ENCODE measurements around the gene RHCG.

The RHCG gene

DNA sequence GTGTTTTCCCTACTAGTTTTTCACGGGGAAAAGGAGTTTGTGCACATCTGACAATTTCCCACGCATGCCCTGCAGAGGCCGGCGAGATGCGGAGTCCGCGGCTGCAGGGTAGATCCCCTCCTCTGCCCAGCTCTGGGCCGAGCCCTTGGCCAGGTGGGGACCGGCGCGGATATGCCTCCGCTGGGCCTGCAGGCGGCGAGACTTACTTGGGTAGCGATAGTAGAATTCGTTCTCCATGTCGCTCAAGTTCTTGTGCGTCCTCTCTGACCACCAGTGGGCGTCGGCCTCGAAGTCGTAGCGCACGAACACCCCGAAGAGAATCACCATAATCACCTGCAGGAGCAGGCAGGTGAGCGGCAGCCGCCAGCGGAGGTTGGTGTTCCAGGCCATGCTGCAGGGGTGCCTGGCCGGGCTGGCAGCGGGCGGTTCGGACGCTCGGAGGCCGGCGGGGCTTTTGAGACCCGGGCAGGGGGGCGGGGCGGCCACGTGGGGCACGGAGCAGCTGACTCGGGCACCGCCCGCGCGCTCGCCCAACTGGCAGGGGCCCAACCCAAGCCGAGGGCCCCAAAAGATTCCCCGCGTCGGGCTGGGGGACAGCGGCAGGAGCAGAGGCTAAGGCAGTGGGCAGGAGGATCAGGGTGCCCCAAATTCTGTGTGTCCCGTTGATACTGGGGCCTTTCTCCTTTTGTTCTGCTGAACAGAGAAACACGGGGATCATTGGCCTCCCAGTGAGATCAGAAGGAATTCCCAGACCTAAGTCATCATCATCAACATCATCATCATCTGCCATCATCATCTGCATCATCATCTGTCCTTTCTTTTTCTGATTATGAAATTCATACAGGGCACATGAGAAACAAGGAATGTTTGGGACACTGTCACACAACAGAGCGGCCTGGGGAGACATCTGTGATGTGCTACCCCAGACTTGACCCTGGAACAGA lies at the start of gene RHCG:
Gene RHCG, minus strand, starts transcription at position 429 of the 944 bp plus-strand sequence. Its CDS starts 39 bp downstream, at position 390.
- no peaks in the 10 kb centered on the region for H3K9me3 Mint-ChIP-seq
- H3K27me3 Mint-ChIP-seq, result peaks cover 69 to 77% of the 10 kb centered on the region in 2 donors
- no peaks in the 10 kb centered on the region for H3K36me3 Mint-ChIP-seq
- DNase-seq (peak; percentile 13), ATAC-seq (replicated peaks) (peak; percentile 64 to 70)
- peak within 1 kb of the TSS; percentile 63 to 68 for H3K4me3 Mint-ChIP-seq
- peaks cover 6 to 11% of the 10 kb centered on the region in 2 donors for H3K4me1 Mint-ChIP-seq
- H3K27ac Mint-ChIP-seq, result no peak within 1 kb of the TSS

DNA sequence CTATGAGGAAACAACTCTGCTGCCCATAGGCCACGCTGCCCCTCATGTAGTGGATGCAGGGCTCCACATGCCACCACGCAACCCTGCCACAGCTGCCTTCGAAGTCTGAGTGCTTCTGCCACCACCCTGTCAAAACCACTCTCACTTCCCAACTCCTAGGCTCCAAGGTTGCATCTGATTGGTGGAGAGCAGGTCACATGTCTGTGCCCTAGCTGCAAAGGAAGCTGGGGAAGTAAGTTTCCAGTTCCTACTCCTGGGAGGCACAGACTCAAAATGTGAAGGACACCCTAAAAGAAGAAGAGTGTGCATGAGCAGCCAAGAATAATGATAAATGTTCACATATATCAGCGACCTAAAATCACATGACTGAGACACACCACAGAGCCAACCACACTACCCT lies 47.0 kb upstream of the RHCG start:
- peaks cover 5 to 8% of the 10 kb centered on the region in 2 donors for H3K9me3 Mint-ChIP-seq
- no peak overlapping the region for H3K4me3 Mint-ChIP-seq
- no peak overlapping the region for H3K27ac Mint-ChIP-seq
- H3K4me1 Mint-ChIP-seq, result no peaks in the 10 kb centered on the region
- no peak for ATAC-seq (replicated peaks)
- H3K27me3 Mint-ChIP-seq, result peaks cover 20 to 29% of the 10 kb centered on the region in 2 donors
- DNase-seq, result no peak
- no peaks in the 10 kb centered on the region for H3K36me3 Mint-ChIP-seq

DNA sequence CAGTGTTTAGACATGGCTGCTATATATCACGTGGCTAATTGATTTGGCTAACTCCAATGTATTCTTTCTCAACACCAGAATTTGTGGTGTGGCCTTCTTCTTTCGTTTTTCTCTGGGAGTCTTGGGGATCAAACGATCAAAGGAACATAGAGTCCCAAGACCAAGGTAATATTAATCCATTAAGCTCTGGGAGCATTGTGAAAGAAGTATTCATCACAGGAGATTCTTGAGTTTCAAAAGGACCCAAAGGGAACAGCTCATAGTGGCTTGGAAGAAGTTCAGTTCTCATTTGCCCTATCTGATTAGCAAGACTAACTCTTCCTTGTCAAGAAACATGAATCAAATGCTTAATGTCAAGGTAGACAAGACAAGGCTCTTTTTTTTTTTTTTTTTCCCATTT lies 46.0 kb upstream of the RHCG start:
- ATAC-seq (replicated peaks), result no peak
- Mint-ChIP-seq H3K9me3 (peaks cover 13 to 15% of the 10 kb centered on the region in 2 donors), H3K27me3 (peaks cover 20 to 24% of the 10 kb centered on the region in 2 donors), H3K36me3 (peaks cover 0 to 4% of the 10 kb centered on the region in 2 donors), H3K4me3 (no peak overlapping the region), H3K27ac (no peak overlapping the region), H3K4me1 (no peaks in the 10 kb centered on the region)
- DNase-seq, result no peak

DNA sequence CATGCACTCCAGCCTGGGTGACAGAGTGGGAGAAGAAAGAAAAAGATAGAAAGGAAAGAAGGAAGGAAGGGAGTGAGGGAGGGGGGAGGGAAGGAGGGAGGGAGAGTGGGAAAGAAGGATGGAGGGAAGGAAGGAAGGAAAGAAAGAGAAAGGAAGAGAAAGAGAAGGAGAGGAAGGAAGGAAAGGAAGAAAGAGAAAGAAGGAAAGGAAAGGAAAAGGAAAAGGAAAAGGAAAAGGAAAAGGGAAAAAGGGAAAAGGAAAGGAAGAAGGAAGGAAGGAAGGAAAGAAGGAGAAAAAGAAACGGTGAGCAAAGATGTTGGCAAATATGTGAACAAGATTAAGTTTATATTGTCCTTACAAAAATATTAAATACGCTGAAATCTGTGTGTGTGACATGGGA lies 42.6 kb upstream of the RHCG start:
- peaks cover 18 to 19% of the 10 kb centered on the region in 2 donors for H3K9me3 Mint-ChIP-seq
- no peaks in the 10 kb centered on the region for H3K4me1 Mint-ChIP-seq
- no peak overlapping the region for H3K27ac Mint-ChIP-seq
- no peak overlapping the region for H3K4me3 Mint-ChIP-seq
- peaks cover 0 to 5% of the 10 kb centered on the region in 2 donors for H3K36me3 Mint-ChIP-seq
- ATAC-seq (replicated peaks) (no peak), DNase-seq (no peak)
- peaks cover 19 to 25% of the 10 kb centered on the region in 2 donors for H3K27me3 Mint-ChIP-seq

DNA sequence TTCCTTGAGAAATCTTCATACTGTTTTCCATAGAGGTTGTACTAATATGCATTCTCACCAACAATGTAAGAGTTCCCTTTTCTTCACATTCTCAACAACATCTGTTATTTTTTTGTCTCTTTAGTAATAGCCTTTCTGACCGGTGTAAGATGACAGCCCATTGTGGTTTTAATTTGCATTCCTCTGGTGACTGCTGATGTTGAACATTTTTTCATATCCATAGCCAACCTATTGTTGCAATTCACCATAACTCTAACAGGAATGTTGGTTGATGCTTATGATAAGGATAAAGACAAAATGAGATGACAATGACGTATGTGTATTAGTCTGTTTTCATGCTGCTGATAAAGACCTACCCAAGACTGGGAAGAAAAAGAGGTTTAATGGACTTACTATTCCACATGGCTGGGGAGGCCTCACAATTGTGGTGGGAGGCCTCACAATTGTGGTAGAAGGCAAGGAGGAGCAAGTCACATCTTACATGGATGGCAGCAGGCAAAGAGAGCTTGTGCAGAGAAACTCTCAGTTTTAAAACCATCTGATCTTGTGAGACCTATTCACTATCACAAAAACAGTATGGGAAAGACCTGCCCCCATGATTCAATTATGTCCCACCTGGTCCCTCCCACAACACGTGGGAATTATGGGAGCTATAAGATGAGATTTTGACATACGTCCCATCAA lies 37.6 kb upstream of the RHCG start:
- no peak overlapping the region for H3K4me3 Mint-ChIP-seq
- ATAC-seq (replicated peaks), result no peak
- H3K9me3 Mint-ChIP-seq, result peaks cover 16 to 17% of the 10 kb centered on the region in 2 donors
- DNase-seq, result no peak
- no peaks in the 10 kb centered on the region for H3K4me1 Mint-ChIP-seq
- peaks cover 0 to 7% of the 10 kb centered on the region in 2 donors for H3K36me3 Mint-ChIP-seq
- H3K27me3 Mint-ChIP-seq, result peaks cover 11 to 18% of the 10 kb centered on the region in 2 donors
- no peak overlapping the region for H3K27ac Mint-ChIP-seq

DNA sequence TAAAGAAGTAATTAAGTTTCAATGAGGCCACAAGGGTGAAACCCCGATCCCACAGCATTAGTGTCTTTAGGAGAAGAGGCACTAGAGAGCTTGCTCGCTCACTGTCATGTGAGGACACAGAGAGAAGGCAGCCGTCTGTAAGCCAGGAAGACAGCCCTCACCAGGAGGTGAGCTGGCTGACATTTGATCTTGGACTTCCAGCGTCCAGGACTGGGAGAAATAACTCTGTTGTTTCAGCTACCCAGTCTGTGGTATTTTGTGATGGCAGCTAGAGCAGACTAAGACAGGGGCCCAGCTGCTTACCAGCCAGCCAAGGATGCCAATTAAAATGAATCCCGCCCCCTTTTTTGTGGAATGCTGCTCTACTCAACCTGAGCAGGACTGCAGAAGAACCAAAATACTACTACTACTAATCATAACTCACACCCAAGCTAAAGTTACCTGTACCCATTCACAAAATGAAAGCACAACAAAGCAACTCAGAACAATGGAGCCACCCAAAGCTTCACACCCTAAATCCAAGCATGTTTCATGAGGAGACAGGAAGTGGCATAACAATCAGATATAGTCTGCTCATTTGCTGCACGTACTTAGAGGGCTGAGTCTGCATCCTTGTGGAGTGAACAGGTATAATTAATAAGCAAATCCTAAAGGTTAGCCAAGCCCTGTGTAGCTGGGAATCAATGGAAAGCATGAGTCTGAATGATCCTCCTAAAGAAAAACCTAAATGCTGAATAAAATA lies 35.6 kb upstream of the RHCG start:
- Mint-ChIP-seq H3K27me3 (peaks cover 13 to 19% of the 10 kb centered on the region in 2 donors), H3K27ac (no peak overlapping the region), H3K4me3 (no peak overlapping the region), H3K36me3 (peaks cover 0 to 3% of the 10 kb centered on the region in 2 donors), H3K9me3 (peaks cover 8 to 9% of the 10 kb centered on the region in 2 donors), H3K4me1 (no peaks in the 10 kb centered on the region)
- no peak for ATAC-seq (replicated peaks)
- DNase-seq, result no peak

DNA sequence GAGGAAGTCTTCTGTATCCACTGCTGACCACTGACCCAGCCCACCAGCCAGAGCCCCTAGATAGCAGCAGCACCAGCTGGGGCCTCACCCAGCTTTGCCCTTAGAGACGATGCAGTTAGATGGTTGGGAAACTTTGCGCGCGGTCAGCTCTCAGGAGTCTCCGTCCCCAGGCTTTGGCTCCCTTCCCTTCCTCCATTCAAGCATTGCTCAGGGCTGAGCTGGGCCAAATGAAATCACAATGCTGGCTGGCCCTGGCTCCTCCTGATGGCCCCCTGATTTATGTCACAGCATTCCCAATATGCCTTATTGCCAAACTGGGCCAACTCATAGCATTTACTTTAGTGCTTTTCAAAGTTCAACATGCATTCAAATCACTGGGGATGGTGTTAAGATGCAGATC lies 34.6 kb upstream of the RHCG start:
- Mint-ChIP-seq H3K27me3 (peaks cover 10 to 23% of the 10 kb centered on the region in 2 donors), H3K4me3 (no peak overlapping the region), H3K36me3 (peaks cover 0 to 3% of the 10 kb centered on the region in 2 donors), H3K9me3 (peaks cover 8 to 9% of the 10 kb centered on the region in 2 donors), H3K4me1 (no peaks in the 10 kb centered on the region), H3K27ac (no peak overlapping the region)
- ATAC-seq (replicated peaks) (no peak), DNase-seq (no peak)

DNA sequence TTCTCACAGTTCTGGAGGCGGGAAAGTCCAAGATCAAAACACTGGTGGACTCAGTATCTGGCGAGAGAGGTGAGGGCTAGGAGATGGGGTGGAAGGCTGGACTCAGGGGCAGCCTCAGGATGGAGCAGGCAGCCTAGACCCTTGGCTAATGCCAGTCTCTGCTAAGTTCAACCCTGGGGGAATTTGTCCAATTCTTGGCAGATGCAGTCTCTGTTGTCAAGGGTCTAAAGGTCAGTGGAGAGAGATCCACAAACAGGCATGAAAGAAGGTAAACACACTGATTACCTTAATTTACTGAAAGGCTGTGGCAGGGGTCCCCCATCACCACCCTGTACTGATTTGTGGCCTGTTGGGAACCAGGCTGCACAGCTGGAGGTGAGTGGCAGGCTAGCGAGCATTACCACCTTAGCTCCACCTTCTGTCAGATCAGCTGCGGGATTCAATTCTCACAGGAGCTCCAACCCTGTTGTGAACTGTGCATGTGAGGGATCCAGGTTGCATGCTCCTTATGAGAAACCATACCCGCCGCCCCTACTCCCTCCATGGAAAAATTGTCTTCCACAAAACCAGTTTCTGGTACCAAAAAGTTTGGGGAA lies 32.5 kb upstream of the RHCG start:
- Mint-ChIP-seq H3K4me1 (no peaks in the 10 kb centered on the region), H3K36me3 (peaks cover 0 to under 1% of the 10 kb centered on the region in 2 donors)

DNA sequence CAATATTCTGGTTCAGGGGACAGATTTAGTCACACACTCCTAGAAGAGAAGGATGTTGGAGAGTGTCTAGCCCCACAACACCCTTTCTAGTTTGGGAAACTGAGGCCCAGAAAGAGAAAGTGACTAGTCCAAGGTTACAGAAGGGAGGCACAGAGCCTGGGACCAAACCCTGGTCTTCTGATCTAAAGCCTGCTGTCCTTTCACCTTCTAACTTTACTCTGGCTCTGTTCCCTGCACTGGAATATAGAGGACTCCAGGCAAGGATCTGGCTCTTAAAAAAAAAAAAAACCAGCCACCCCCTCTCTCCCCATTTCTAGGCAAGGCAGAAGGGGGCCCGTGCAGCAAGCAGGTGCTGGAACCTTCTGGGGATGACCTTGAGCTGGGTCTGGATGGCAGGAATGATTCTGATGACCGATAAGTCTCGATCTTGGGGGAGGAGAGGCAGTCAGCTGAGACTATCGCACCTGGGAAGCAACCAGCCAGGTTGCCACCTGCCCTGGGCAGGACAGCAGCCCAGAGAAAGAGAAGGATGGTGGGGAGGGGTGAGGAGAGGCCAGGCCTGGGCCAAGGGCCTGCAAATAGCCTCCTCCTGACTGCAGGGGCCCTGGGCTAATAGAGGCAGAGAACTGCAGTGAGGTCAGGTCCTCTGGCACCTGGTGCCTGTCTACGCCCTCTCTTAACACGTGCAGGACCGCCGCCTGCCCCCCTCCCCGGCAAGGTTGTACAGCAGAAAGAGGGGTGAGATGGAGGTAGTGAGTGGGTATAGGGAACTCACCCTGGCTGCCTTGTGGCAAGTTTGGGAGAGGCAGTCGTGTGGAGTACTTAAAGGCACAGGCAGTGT lies 30.4 kb upstream of the RHCG start:
- ATAC-seq (replicated peaks) (no peak), DNase-seq (no peak)
- Mint-ChIP-seq H3K27me3 (peaks cover 7 to 15% of the 10 kb centered on the region in 2 donors), H3K27ac (no peak overlapping the region), H3K36me3 (no peaks in the 10 kb centered on the region), H3K9me3 (no peaks in the 10 kb centered on the region), H3K4me3 (no peak overlapping the region), H3K4me1 (no peaks in the 10 kb centered on the region)

More for the DNA sequence above, 32.5 kb upstream of the RHCG start:
- DNase-seq, result no peak
- no peak for ATAC-seq (replicated peaks)
- no peak overlapping the region for H3K27ac Mint-ChIP-seq
- H3K9me3 Mint-ChIP-seq, result peaks cover under 1 to 3% of the 10 kb centered on the region in 2 donors
- H3K4me3 Mint-ChIP-seq, result no peak overlapping the region
- peaks cover 6 to 16% of the 10 kb centered on the region in 2 donors for H3K27me3 Mint-ChIP-seq

DNA sequence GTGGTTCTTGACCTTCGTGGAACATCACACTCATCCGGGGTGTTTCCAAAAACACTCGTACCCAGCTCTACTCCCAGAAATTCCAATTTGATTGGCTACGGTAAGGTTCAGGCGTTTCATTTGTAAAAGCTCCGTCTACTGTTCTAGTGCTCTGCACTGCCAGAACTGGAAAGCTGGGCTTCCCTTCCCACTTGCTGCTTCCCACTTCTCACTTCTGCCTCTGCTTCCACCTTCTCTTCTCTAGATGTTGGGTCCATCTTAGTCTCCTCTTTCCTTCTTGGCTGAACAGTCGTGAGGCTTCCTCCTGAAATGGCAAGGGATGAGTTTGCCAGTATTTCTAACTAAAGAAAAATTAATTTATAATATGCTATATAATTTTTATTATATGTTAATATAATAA lies 29.8 kb upstream of the RHCG start:
- peaks cover 7 to 12% of the 10 kb centered on the region in 2 donors for H3K27me3 Mint-ChIP-seq
- no peaks in the 10 kb centered on the region for H3K4me1 Mint-ChIP-seq
- no peak overlapping the region for H3K4me3 Mint-ChIP-seq
- H3K27ac Mint-ChIP-seq, result no peak overlapping the region
- H3K36me3 Mint-ChIP-seq, result no peaks in the 10 kb centered on the region
- DNase-seq (no peak), ATAC-seq (replicated peaks) (no peak)
- no peaks in the 10 kb centered on the region for H3K9me3 Mint-ChIP-seq

DNA sequence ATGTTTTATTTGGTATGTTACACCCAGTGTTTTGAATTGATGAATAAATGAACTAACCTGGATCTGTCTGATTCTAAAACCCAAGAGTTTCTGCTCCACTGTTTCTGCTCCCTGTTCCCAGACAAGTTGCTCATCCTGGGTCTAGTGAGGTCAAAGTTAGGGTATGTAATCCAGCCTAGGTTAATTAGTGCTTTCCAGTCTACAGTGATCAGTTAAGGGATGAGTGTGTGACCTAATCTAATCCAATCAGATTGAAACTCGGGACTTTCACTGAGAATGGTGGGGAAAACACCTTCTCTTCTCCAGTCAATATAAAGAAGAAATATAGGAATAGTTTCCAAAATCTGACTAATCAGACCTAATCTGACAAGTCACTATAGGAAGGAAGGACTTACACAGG lies 27.8 kb upstream of the RHCG start:
- no peak for DNase-seq
- Mint-ChIP-seq H3K4me3 (no peak overlapping the region), H3K4me1 (no peaks in the 10 kb centered on the region)

DNA sequence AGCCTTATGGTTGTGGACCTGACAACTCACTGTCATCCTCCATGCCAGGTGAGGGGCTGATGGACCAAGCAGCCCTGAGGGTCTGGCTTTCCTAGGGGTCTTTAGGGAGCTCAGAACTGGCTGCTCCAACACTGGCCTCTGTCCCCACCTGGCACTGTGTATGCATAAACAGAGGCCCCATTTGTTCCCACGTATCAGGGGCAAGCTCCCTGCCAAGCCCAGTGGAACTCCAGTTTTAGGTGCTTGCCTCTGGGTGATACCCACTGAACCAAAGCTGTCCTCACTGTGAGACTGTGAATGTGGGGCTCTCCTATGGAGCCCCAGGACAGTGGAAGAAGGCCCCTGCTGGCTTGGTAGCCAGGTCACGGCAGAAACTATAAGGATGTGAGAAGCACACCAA lies 26.7 kb upstream of the RHCG start:
- no peak for ATAC-seq (replicated peaks)
- Mint-ChIP-seq H3K36me3 (no peaks in the 10 kb centered on the region), H3K4me1 (no peaks in the 10 kb centered on the region), H3K27me3 (peaks cover 7 to 14% of the 10 kb centered on the region in 2 donors), H3K4me3 (no peak overlapping the region), H3K27ac (no peak overlapping the region), H3K9me3 (peaks cover 0 to 5% of the 10 kb centered on the region in 2 donors)
- no peak for DNase-seq

More for the DNA sequence above, 27.8 kb upstream of the RHCG start:
- no peak for ATAC-seq (replicated peaks)
- H3K27ac Mint-ChIP-seq, result no peak overlapping the region
- H3K9me3 Mint-ChIP-seq, result peaks cover 0 to 5% of the 10 kb centered on the region in 2 donors
- H3K36me3 Mint-ChIP-seq, result no peaks in the 10 kb centered on the region
- H3K27me3 Mint-ChIP-seq, result peaks cover 7 to 17% of the 10 kb centered on the region in 2 donors

DNA sequence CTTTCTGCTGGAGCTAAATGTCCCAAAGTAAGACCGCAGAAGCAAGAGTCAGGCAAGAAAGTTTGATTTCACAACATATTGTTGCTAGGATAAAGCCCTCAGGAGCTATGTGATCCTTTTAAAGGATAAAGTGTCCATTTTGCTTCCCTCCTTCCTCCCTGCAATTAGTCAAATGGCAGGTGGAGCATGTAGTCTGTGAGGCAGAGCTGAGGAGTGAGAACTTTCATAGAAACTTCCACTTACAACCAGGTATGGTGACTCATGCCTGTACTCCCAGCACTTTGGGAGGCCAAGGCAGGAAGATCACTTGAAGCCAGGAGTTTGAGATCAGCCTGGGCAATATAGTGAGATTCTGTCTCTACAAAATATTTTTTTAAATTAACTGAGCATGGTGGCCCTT lies 25.2 kb upstream of the RHCG start:
- Mint-ChIP-seq H3K27ac (no peak overlapping the region), H3K27me3 (peaks cover 5 to 7% of the 10 kb centered on the region in 2 donors), H3K36me3 (no peaks in the 10 kb centered on the region), H3K9me3 (peaks cover 0 to 5% of the 10 kb centered on the region in 2 donors), H3K4me1 (no peaks in the 10 kb centered on the region), H3K4me3 (no peak overlapping the region)
- ATAC-seq (replicated peaks) (no peak), DNase-seq (no peak)
